SK-N-SH (cell line): ENCODE measurements around the gene ADM. TPM values are rescaled to one million over a fixed set of nuclear protein-coding genes. Genes with fewer than 3 reads are reported as not detected.

ENCODE experiments used
- CTCF ChIA-PET: fragments of 300-600, 350-600 bp; formaldehyde crosslinking; extraction: SDS; loops from one replicate; lab custom pipeline; 2021; lab: Yijun Ruan, JAX
- POLR2A ChIA-PET: fragments of 350-600 bp; sonication (Branson Sonifier 250); formaldehyde crosslinking; extraction: SDS; loops from one replicate; lab custom pipeline; 2020; ENCODE audit warnings: antibody characterized with exemption, inconsistent platforms; lab: Yijun Ruan, JAX
- DNase-seq: peaks from one replicate; pipeline ENCODE4 v3.0.0; 2012
- H2AFZ ChIP-seq: fragments of 200-600 bp; sonication (generic); 2 replicates; pipeline ENCODE4 v1.8.1; 2016; ENCODE audit warnings: antibody characterized with exemption, mild to moderate bottlenecking, low read depth
- H3F3A ChIP-seq: fragments of 200-600 bp; sonication (generic); replicated peaks from 2 replicates; pipeline ENCODE3; 2016; ENCODE audit warnings: antibody characterized with exemption, mild to moderate bottlenecking; ENCODE audit not compliant: insufficient read depth
- H3K27ac ChIP-seq, 2 experiments: fragments of 200-500 bp in 1 of 2; fragments of 200-600 bp in 1 of 2; sonication (Bioruptor generic) in 1 of 2; sonication (generic), shearing (Covaris generic) in 1 of 2; 2 replicates each; pipeline versions ENCODE4 v1.5.1 to v1.6.1; 2014 to 2016; ENCODE audit warnings: low read depth in 2 of 2, inconsistent platforms in 1 of 2, low read length in 1 of 2, mild to moderate bottlenecking in 1 of 2, mixed read lengths in 1 of 2
- H3K27me3 ChIP-seq: fragments of 200-600 bp; sonication (generic), shearing (Covaris generic); 2 replicates; pipeline ENCODE4 v1.6.1; 2016; ENCODE audit warnings: mixed run types; ENCODE audit not compliant: insufficient read depth
- H3K36me3 ChIP-seq, 2 experiments: fragments of 200-500 bp in 1 of 2; fragments of 200-600 bp in 1 of 2; sonication (Bioruptor generic) in 1 of 2; sonication (generic) in 1 of 2; replicated peaks in 1 of 2; 2 replicates each; pipeline versions ENCODE3 to v1.5.1; 2014 to 2016; ENCODE audit warnings: low read length in 1 of 2, mild to moderate bottlenecking in 1 of 2; ENCODE audit not compliant: insufficient read depth in 2 of 2, control insufficient read depth in 1 of 2
- H3K4me1 ChIP-seq, 2 experiments: fragments of 200-500 bp in 1 of 2; fragments of 200-600 bp in 1 of 2; sonication (Bioruptor generic) in 1 of 2; sonication (generic), shearing (Covaris generic) in 1 of 2; 2 replicates each; pipeline versions ENCODE4 v1.5.1 to v1.6.1; 2014 to 2016; ENCODE audit warnings: low read depth in 1 of 2, low read length in 1 of 2, mixed run types in 1 of 2; ENCODE audit not compliant: insufficient read depth in 2 of 2, control insufficient read depth in 1 of 2
- H3K4me2 ChIP-seq: fragments of 200-600 bp; sonication (generic), shearing (Covaris generic); 2 replicates; pipeline ENCODE4 v1.6.1; 2017; ENCODE audit warnings: mixed run types
- H3K4me3 ChIP-seq, 2 experiments: fragments of 200-500 bp in 1 of 2; fragments of 200-600 bp in 1 of 2; sonication (Bioruptor generic) in 1 of 2; sonication (generic), shearing (Covaris generic) in 1 of 2; 2 replicates each; pipeline versions ENCODE4 v1.5.1 to v1.8.1; 2014 to 2016; ENCODE audit warnings: low read depth in 2 of 2, inconsistent platforms in 1 of 2, low read length in 1 of 2, mild to moderate bottlenecking in 1 of 2, mixed read lengths in 1 of 2, moderate library complexity in 1 of 2
- H3K79me2 ChIP-seq: fragments of 200-600 bp; sonication (generic); 2 replicates; pipeline ENCODE4 v1.8.1; 2017; ENCODE audit warnings: mild to moderate bottlenecking; ENCODE audit not compliant: insufficient read depth
- H3K9ac ChIP-seq: fragments of 200-600 bp; sonication (generic); 2 replicates; pipeline ENCODE4 v1.6.1; 2017; ENCODE audit warnings: mixed run types
- H3K9me2 ChIP-seq: fragments of 200-600 bp; sonication (generic); 2 replicates; pipeline ENCODE4 v1.6.1; 2017; ENCODE audit warnings: mixed run types
- H3K9me3 ChIP-seq: fragments of 200-600 bp; sonication (generic); 2 replicates; pipeline ENCODE4 v1.6.1; 2017; ENCODE audit warnings: mixed run types, mild to moderate bottlenecking, moderate library complexity
- H4K20me1 ChIP-seq: fragments of 200-600 bp; sonication (generic); 2 replicates; pipeline ENCODE4 v1.6.1; 2017; ENCODE audit warnings: mild to moderate bottlenecking, mixed run types; ENCODE audit not compliant: insufficient read depth
- ELF1 ChIP-seq: IDR thresholded peaks from 2 replicates; pipeline ENCODE4 v1.4.0; 2012
- EP300 ChIP-seq, 2 experiments: IDR thresholded peaks; 2 replicates each; pipeline versions ENCODE4 v1.4.0 to v1.6.1; 2012; ENCODE audit warnings: borderline replicate concordance in 1 of 2, low read depth in 1 of 2, low read length in 1 of 2
- FOSL2 ChIP-seq: IDR thresholded peaks from 2 replicates; pipeline ENCODE4 v1.4.0; 2012; ENCODE audit warnings: low read depth, mild to moderate bottlenecking, moderate library complexity, borderline replicate concordance
- GABPA ChIP-seq: IDR thresholded peaks from 2 replicates; pipeline ENCODE4 v1.4.0; 2012; ENCODE audit warnings: low read depth, mild to moderate bottlenecking
- GATA2 ChIP-seq: sonication (generic); formaldehyde crosslinking; IDR thresholded peaks from 2 replicates; pipeline ENCODE4 v1.5.0; 2020; ENCODE audit warnings: mild to moderate bottlenecking, missing genetic modification reagents
- JUND ChIP-seq: IDR thresholded peaks from 2 replicates; pipeline ENCODE4 v1.4.0; 2012
- NRF1 ChIP-seq: IDR thresholded peaks from 2 replicates; pipeline ENCODE4 v1.6.1; 2012; ENCODE audit warnings: low read depth, mild to moderate bottlenecking, low read length
- POLR2AphosphoS5 ChIP-seq: IDR thresholded peaks from 2 replicates; pipeline ENCODE4 v1.6.1; 2012; ENCODE audit warnings: low read depth, low read length
- RAD21 ChIP-seq: IDR thresholded peaks from 2 replicates; pipeline ENCODE4 v1.6.1; 2012; ENCODE audit warnings: mild to moderate bottlenecking, low read length
- RFX5 ChIP-seq: IDR thresholded peaks from 2 replicates; pipeline ENCODE4 v1.6.1; 2012; ENCODE audit warnings: mild to moderate bottlenecking, improper control_type of control experiment, low read length
- RXRA ChIP-seq: IDR thresholded peaks from 2 replicates; pipeline ENCODE4 v1.4.0; 2012; ENCODE audit warnings: low read depth, mild to moderate bottlenecking, borderline replicate concordance
- SMC3 ChIP-seq: IDR thresholded peaks from 2 replicates; pipeline ENCODE4 v1.6.1; 2012; ENCODE audit warnings: low read depth, low read length, improper control_type of control experiment
- TEAD4 ChIP-seq: IDR thresholded peaks from 2 replicates; pipeline ENCODE4 v1.4.0; 2012; ENCODE audit warnings: mild to moderate bottlenecking, borderline replicate concordance; ENCODE audit not compliant: insufficient read depth
- WGBS: methylation state at CpG from one replicate; pipeline ENCODE4 v1.1.6; 2017; ENCODE audit warnings: low lambda C conversion rate; 5-methylcytosine and 5-hydroxymethylcytosine counted together
- polyA plus RNA-seq, 3 experiments: library from polyadenylated mRNA; depleted of rRNA; stranded (reverse); fragments of >200 nt; gene quantifications; 2 replicates each; pipeline ENCODE4 v1.2.3, GENCODE V29; 2012
- TF ChIP-seq, protein P1 (sequence below): IDR thresholded peaks from 2 replicates; pipeline ENCODE4 v1.4.0; 2012; ENCODE audit warnings: low read depth, borderline replicate concordance
- TF ChIP-seq, protein P2 (sequence below): IDR thresholded peaks from 2 replicates; pipeline ENCODE4 v1.6.1; 2012; ENCODE audit warnings: mild to moderate bottlenecking, low read depth, low read length, moderate library complexity
- TF ChIP-seq, protein P3 (sequence below): fragments of 200-600 bp; sonication (generic); IDR thresholded peaks from 2 replicates; pipeline ENCODE4 v1.6.1; 2017; ENCODE audit warnings: antibody characterized with exemption, mild to moderate bottlenecking, moderate library complexity
- TF ChIP-seq, protein P4 (sequence below): IDR thresholded peaks from 2 replicates; pipeline ENCODE4 v1.4.0; 2012; ENCODE audit warnings: low read depth
- TF ChIP-seq, protein P5 (sequence below): fragments of 150-350 bp; IDR thresholded peaks from 2 replicates; pipeline ENCODE4 v1.6.1; 2017; ENCODE audit warnings: antibody characterized with exemption, low read length, low read depth, borderline replicate concordance
- TF ChIP-seq, protein P6 (sequence below): IDR thresholded peaks from 2 replicates; pipeline ENCODE4; 2012

Gene ADM
- polyA plus RNA-seq, 1 of the 3 experiments (the other 2 are of a cell fraction) = 50.6 TPM

DNA sequence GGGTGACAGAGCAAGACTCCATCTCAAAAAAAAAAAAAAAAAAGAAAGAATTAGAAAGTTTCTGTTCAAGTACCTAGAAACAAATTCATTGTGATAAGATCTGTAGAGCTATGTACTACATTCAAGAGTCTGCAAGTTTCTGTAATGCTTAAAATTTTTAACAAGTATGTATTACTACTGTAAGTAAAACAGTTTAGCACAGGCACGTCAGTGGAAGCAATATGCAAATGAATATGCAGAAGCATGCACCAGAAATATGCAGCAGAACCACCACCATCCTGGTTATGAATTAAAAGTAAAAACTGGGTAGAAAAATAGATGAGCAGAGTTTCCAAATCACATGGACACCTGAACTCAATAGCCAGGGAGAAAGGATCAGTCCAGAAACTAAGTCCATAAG is 30.1 kb upstream of the ADM start:
- H3K79me2 ChIP-seq = peaks cover 71% of the 10 kb centered on the region
- WGBS = 93% methylated on average over 1 of the region's 1 CpG
- TF ChIP-seq, protein P1, sequence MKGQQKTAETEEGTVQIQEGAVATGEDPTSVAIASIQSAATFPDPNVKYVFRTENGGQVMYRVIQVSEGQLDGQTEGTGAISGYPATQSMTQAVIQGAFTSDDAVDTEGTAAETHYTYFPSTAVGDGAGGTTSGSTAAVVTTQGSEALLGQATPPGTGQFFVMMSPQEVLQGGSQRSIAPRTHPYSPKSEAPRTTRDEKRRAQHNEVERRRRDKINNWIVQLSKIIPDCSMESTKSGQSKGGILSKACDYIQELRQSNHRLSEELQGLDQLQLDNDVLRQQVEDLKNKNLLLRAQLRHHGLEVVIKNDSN = no peak
- TF ChIP-seq RFX5 = no peak
- TF ChIP-seq POLR2AphosphoS5 = no peak
- TF ChIP-seq FOSL2 = no peak
- no peak for TF ChIP-seq GABPA
- TF ChIP-seq EP300 (IDR thresholded peaks at IDR 0.05; ENCODE audit: borderline replicate concordance in 1 of 2, low read depth in 1 of 2, low read length in 1 of 2) = no peak
- no peak for TF ChIP-seq NRF1
- TF ChIP-seq, protein P2, sequence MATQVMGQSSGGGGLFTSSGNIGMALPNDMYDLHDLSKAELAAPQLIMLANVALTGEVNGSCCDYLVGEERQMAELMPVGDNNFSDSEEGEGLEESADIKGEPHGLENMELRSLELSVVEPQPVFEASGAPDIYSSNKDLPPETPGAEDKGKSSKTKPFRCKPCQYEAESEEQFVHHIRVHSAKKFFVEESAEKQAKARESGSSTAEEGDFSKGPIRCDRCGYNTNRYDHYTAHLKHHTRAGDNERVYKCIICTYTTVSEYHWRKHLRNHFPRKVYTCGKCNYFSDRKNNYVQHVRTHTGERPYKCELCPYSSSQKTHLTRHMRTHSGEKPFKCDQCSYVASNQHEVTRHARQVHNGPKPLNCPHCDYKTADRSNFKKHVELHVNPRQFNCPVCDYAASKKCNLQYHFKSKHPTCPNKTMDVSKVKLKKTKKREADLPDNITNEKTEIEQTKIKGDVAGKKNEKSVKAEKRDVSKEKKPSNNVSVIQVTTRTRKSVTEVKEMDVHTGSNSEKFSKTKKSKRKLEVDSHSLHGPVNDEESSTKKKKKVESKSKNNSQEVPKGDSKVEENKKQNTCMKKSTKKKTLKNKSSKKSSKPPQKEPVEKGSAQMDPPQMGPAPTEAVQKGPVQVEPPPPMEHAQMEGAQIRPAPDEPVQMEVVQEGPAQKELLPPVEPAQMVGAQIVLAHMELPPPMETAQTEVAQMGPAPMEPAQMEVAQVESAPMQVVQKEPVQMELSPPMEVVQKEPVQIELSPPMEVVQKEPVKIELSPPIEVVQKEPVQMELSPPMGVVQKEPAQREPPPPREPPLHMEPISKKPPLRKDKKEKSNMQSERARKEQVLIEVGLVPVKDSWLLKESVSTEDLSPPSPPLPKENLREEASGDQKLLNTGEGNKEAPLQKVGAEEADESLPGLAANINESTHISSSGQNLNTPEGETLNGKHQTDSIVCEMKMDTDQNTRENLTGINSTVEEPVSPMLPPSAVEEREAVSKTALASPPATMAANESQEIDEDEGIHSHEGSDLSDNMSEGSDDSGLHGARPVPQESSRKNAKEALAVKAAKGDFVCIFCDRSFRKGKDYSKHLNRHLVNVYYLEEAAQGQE = no peak
- no peak for TF ChIP-seq JUND
- TF ChIP-seq, protein P3, sequence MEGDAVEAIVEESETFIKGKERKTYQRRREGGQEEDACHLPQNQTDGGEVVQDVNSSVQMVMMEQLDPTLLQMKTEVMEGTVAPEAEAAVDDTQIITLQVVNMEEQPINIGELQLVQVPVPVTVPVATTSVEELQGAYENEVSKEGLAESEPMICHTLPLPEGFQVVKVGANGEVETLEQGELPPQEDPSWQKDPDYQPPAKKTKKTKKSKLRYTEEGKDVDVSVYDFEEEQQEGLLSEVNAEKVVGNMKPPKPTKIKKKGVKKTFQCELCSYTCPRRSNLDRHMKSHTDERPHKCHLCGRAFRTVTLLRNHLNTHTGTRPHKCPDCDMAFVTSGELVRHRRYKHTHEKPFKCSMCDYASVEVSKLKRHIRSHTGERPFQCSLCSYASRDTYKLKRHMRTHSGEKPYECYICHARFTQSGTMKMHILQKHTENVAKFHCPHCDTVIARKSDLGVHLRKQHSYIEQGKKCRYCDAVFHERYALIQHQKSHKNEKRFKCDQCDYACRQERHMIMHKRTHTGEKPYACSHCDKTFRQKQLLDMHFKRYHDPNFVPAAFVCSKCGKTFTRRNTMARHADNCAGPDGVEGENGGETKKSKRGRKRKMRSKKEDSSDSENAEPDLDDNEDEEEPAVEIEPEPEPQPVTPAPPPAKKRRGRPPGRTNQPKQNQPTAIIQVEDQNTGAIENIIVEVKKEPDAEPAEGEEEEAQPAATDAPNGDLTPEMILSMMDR = no peak
- TF ChIP-seq, protein P4, sequence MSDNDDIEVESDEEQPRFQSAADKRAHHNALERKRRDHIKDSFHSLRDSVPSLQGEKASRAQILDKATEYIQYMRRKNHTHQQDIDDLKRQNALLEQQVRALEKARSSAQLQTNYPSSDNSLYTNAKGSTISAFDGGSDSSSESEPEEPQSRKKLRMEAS = no peak
- TF ChIP-seq, protein P5, sequence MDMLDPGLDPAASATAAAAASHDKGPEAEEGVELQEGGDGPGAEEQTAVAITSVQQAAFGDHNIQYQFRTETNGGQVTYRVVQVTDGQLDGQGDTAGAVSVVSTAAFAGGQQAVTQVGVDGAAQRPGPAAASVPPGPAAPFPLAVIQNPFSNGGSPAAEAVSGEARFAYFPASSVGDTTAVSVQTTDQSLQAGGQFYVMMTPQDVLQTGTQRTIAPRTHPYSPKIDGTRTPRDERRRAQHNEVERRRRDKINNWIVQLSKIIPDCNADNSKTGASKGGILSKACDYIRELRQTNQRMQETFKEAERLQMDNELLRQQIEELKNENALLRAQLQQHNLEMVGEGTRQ = no peak
- no peak for TF ChIP-seq SMC3
- TF ChIP-seq TEAD4 = no peak
- TF ChIP-seq, protein P6, sequence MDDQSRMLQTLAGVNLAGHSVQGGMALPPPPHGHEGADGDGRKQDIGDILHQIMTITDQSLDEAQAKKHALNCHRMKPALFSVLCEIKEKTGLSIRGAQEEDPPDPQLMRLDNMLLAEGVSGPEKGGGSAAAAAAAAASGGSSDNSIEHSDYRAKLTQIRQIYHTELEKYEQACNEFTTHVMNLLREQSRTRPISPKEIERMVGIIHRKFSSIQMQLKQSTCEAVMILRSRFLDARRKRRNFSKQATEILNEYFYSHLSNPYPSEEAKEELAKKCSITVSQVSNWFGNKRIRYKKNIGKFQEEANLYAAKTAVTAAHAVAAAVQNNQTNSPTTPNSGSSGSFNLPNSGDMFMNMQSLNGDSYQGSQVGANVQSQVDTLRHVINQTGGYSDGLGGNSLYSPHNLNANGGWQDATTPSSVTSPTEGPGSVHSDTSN = no peak
- TF ChIP-seq ELF1 = no peak
- TF ChIP-seq RAD21 = no peak
- TF ChIP-seq GATA2 (CRISPR knock-in tag) = no peak
- no peak for TF ChIP-seq RXRA

More for the DNA sequence above, 30.1 kb upstream of the ADM start:
- Histone ChIP-seq H3K9me3 (no peaks in the 10 kb centered on the region), H2AFZ (no peak overlapping the region), H3K27ac (no peak overlapping the region), H3K9me2 (no peaks in the 10 kb centered on the region), H3K9ac (no peak overlapping the region), H3K4me3 (no peak overlapping the region), H3F3A (peaks cover 4% of the 10 kb centered on the region), H3K36me3 (no peaks in the 10 kb centered on the region), H3K27me3 (no peaks in the 10 kb centered on the region), H4K20me1 (peaks cover 12% of the 10 kb centered on the region; the same call in 1 of the 2 replicates), H3K4me1 (peaks cover 0 to 3% of the 10 kb centered on the region in 2 experiments; a peak in 1 of 4 replicates), H3K4me2 (no peak overlapping the region)
- POLR2A ChIA-PET = no interaction called here
- CTCF ChIA-PET = no interaction called here
- no peak for DNase-seq
